ENCODE measurements around the gene CAPN13.

DNA sequence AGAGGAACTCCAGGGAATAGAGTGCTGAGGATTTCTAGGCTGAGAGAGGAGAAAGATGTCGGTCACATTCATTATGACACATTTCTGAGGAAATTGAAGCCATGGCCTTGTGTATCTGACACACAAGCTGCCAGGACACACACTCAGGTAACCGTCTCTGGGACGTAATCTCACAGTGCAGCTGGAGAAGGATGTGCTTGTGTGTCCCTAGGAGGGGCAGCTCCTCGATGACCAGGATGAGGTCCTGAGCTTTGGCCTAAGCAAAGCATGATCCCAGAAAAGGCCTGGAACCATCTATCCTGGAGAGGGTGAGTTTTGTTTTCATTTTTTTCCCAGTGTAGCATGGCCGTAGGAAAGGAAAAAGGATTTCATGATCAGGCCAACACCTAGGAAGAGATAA is 102.2 kb downstream of the CAPN13 start:
- no peak for TF ChIP-seq CTCF (conservative IDR thresholded peaks at IDR 0.05; ENCODE audit: low read length)
- no peak for TF ChIP-seq EZH2phosphoT487 (IDR thresholded peaks at IDR 0.05; ENCODE audit: borderline replicate concordance)
